Endothelial cell of umbilical vein (primary cell): ENCODE data around the gene KRTAP10-9. TPM values are rescaled to one million over a fixed set of nuclear protein-coding genes. Genes with fewer than 3 reads are reported as not detected.

ENCODE experiments used
- BruUV-seq: library from RNA; stranded (reverse); fragments of 400-500 nt; replicated peaks from 2 replicates; lab custom pipeline; 2021; lab: Mats Ljungman, UMichigan
- CTCF ChIA-PET: fragments of 300-600, 350-600 bp; sonication (Branson Sonifier 250); formaldehyde crosslinking; loops from one replicate; lab custom pipeline; 2021; ENCODE audit warnings: antibody characterized with exemption, inconsistent platforms; lab: Charles Lee
- POLR2A ChIA-PET: fragments of 300-600, 350-600 bp; sonication (Branson Sonifier 250); formaldehyde crosslinking; loops from one replicate; lab custom pipeline; 2021; ENCODE audit warnings: antibody characterized with exemption, inconsistent platforms; lab: Charles Lee
- DNase-seq: peaks from one replicate; pipeline ENCODE4 v3.0.0-alpha.2; 2011; ENCODE audit warnings: low read depth, low spot score
- FAIRE-seq: peaks from 2 replicates; lab custom pipeline; 2011; peaks lifted over from hg19 to GRCh38; lab: Jason Lieb, UNC
- H2AFZ ChIP-seq: 2 replicates; pipeline ENCODE4 v1.6.0; 2012; ENCODE audit warnings: low read depth, low read length, control low read depth, inconsistent platforms
- H3K27ac ChIP-seq: 2 replicates; pipeline ENCODE4 v1.5.1; 2011; ENCODE audit warnings: low read depth, mild to moderate bottlenecking, control low read depth, low read length, moderate library complexity; ENCODE audit not compliant: insufficient read depth
- H3K27me3 ChIP-seq, 2 experiments: 2 replicates each; pipeline versions ENCODE4 v1.6.0 to v1.6.1; 2011; ENCODE audit warnings: low read length in 2 of 2, mixed read lengths in 1 of 2; ENCODE audit not compliant: control insufficient read depth in 2 of 2, insufficient read depth in 2 of 2
- H3K36me3 ChIP-seq, 2 experiments: 2 replicates in 1 of 2; 3 replicates in 1 of 2; pipeline ENCODE4 v1.5.1; 2011; ENCODE audit warnings: low read length in 2 of 2, mild to moderate bottlenecking in 1 of 2, moderate library complexity in 1 of 2; ENCODE audit not compliant: control insufficient read depth in 2 of 2, insufficient read depth in 2 of 2; ENCODE audit errors: extremely low read depth in 1 of 2
- H3K4me1 ChIP-seq: 3 replicates; pipeline ENCODE4 v1.5.1; 2011; ENCODE audit warnings: mild to moderate bottlenecking, low read length; ENCODE audit not compliant: control insufficient read depth, insufficient read depth; ENCODE audit errors: extremely low read depth
- H3K4me2 ChIP-seq: 2 replicates; pipeline ENCODE4 v1.6.1; 2011; ENCODE audit warnings: low read length, control low read depth, mixed read lengths; ENCODE audit not compliant: insufficient read depth
- H3K4me3 ChIP-seq, 3 experiments: fragments of 200-600 bp in 1 of 3; sonication (generic), shearing (Covaris generic) in 1 of 3; replicated peaks in 1 of 3; 2 replicates each; pipeline ENCODE4 v1.5.1; 2011 to 2016; ENCODE audit warnings: control low read depth in 3 of 3, low read length in 3 of 3, mild to moderate bottlenecking in 2 of 3, inconsistent platforms in 1 of 3, low read depth in 1 of 3, moderate library complexity in 1 of 3; ENCODE audit not compliant: insufficient read depth in 1 of 3
- H3K79me2 ChIP-seq: 2 replicates; pipeline ENCODE4 v1.6.0; 2012; ENCODE audit warnings: low read length, inconsistent platforms; ENCODE audit not compliant: control insufficient read depth, insufficient read depth
- H3K9ac ChIP-seq: replicated peaks from 2 replicates; pipeline ENCODE3; 2011; ENCODE audit warnings: low read length, control low read depth; ENCODE audit not compliant: insufficient read depth; ENCODE audit errors: extremely low read depth
- H3K9me1 ChIP-seq: replicated peaks from 3 replicates; pipeline ENCODE4 v1.6.0; 2011; ENCODE audit warnings: mild to moderate bottlenecking, low read length; ENCODE audit not compliant: control insufficient read depth, insufficient read depth; ENCODE audit errors: extremely low read depth
- H3K9me3 ChIP-seq: replicated peaks from 2 replicates; pipeline ENCODE4 v1.5.1; 2012; ENCODE audit warnings: low read length, inconsistent platforms; ENCODE audit not compliant: control insufficient read depth, insufficient read depth
- H4K20me1 ChIP-seq: replicated peaks from 2 replicates; pipeline ENCODE3; 2011; ENCODE audit warnings: mild to moderate bottlenecking, low read length; ENCODE audit not compliant: control insufficient read depth, insufficient read depth; ENCODE audit errors: extremely low read depth
- CTCF ChIP-seq, 2 donors: IDR thresholded peaks; 1 replicate in 1 of 2; 2 replicates in 1 of 2; pipeline ENCODE4 v1.5.1; 2011; ENCODE audit warnings: low read length in 2 of 2, mild to moderate bottlenecking in 2 of 2, moderate library complexity in 2 of 2, control low read depth in 1 of 2, inconsistent platforms in 1 of 2, low read depth in 1 of 2; ENCODE audit not compliant: insufficient read depth in 1 of 2; ENCODE audit errors: extremely low read depth in 1 of 2
- EZH2 ChIP-seq: IDR thresholded peaks from 2 replicates; pipeline ENCODE4 v1.6.1; 2012; ENCODE audit warnings: borderline replicate concordance, low read depth, mild to moderate bottlenecking, moderate library complexity, low read length, inconsistent platforms; ENCODE audit not compliant: severe bottlenecking
- FOS ChIP-seq: IDR thresholded peaks from 2 replicates; pipeline ENCODE4 v1.6.1; 2011; ENCODE audit warnings: mild to moderate bottlenecking, low read length, moderate library complexity, borderline replicate concordance; ENCODE audit not compliant: insufficient read depth
- GATA2 ChIP-seq: IDR thresholded peaks from 2 replicates; pipeline ENCODE4 v1.7.0; 2011; ENCODE audit warnings: low read depth, mild to moderate bottlenecking, moderate library complexity, mixed read lengths, low read length; ENCODE audit not compliant: insufficient read length, insufficient read depth
- JUN ChIP-seq: IDR thresholded peaks from 2 replicates; pipeline ENCODE4 v1.6.1; 2011; ENCODE audit warnings: borderline replicate concordance, low read depth; ENCODE audit not compliant: insufficient read length, insufficient read depth
- MYC ChIP-seq: IDR thresholded peaks from one replicate; pipeline ENCODE4 v1.6.1; 2011; ENCODE audit warnings: mild to moderate bottlenecking, low read depth, low read length
- POLR2A ChIP-seq: IDR thresholded peaks from 2 replicates; pipeline ENCODE4 v1.6.1; 2012; ENCODE audit warnings: low read depth, mild to moderate bottlenecking, control low read depth, low read length
- POLR2AphosphoS5 ChIP-seq: IDR thresholded peaks from 2 replicates; pipeline ENCODE4 v1.6.1; 2012; ENCODE audit warnings: low read depth, mild to moderate bottlenecking, control low read depth, low read length, moderate library complexity; ENCODE audit not compliant: insufficient read depth
- dilution Hi-C: fragments of 300-500 bp; cut with MboI; formaldehyde crosslinking; loops from one replicate; pipeline ENCODE4 v1.15.0; 2019; ENCODE audit warnings: low sequenced_read_pairs; ENCODE audit not compliant: extremely low pct_ligation_motif_present
- intact Hi-C: fragments of 100-400 bp; cut with micrococcal nuclease; formaldehyde crosslinking; loops from one replicate; pipeline ENCODE4 v1.10.0; 2022
- polyA plus RNA-seq, 4 experiments: library from polyadenylated mRNA; depleted of rRNA in 3 of 4; stranded (reverse) in 3 of 4; unstranded in 1 of 4; fragments of >200 nt; gene quantifications; 2 replicates each; pipeline versions ENCODE4 v1.2.1 to v1.2.3, GENCODE V29; 2011 to 2012; ENCODE audit warnings: missing spikeins in 1 of 4
- total RNA-seq: library from RNA; stranded (reverse); gene quantifications from 2 replicates; pipeline ENCODE4 v1.2.3, GENCODE V29; 2021
- TF ChIP-seq, protein P1 (sequence below): IDR thresholded peaks from 2 replicates; pipeline ENCODE4 v1.6.1; 2011; ENCODE audit not compliant: insufficient read depth, insufficient read length

The KRTAP10-9 gene
- total and polyA plus RNA-seq, 2 donors (not counting 3 experiments of a cell fraction or from before 2014, with no cell fraction given): not detected

DNA sequence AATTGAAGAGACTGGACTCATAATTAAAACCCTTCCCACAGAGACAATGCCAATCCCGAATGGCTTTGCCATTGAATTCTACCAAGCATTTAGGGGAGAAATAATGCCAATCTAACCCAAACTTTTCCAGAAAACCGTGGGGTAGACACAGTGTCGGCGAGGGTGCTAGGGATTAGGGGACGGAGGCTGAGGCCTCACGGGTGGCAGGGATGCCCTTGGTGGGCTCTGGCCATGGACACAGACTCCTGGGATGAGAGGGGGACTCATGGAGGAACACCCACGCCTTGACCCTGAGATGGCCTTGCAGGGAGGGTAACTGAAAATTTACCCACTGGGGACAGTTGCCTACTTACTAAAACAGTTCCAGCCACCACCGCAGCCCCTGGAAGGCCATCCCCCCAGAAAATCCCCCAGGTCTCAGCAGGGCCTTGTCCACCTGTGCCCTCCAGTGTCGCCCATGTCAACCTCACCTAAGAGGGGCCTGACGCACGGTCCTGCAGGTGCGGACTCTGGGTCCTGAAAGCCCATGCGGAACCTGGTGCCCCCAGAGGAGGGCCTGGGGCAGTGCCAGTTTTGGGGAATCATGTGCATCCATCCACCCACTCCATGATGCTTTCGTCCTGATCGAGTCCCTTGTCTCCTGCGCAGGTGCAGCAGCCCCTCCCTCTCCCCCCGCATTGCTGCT lies 48.4 kb upstream of the KRTAP10-9 start:
- FAIRE-seq (no peak), DNase-seq (no peak)
- no TSS peak for BruUV-seq
- no peak overlapping the region for H3K4me3 ChIP-seq
- dilution Hi-C loops (no loop called here), intact Hi-C loops (no loop called here)
- H3K9me3 ChIP-seq: no peaks in the 10 kb centered on the region
- H2AFZ ChIP-seq: no peak overlapping the region
- CTCF ChIA-PET: no interaction called here
- no peak overlapping the region for H3K27ac ChIP-seq
- H3K36me3 ChIP-seq: no peaks in the 10 kb centered on the region
- H3K79me2 ChIP-seq: no peaks in the 10 kb centered on the region
- H4K20me1 ChIP-seq: no peaks in the 10 kb centered on the region
- no peaks in the 10 kb centered on the region for H3K4me1 ChIP-seq
- POLR2A ChIA-PET: no interaction called here
- H3K9me1 ChIP-seq: no peaks in the 10 kb centered on the region
- no peaks in the 10 kb centered on the region for H3K27me3 ChIP-seq
- H3K4me2 ChIP-seq: no peak overlapping the region
- no peak overlapping the region for H3K9ac ChIP-seq
- TF ChIP-seq, protein P1, sequence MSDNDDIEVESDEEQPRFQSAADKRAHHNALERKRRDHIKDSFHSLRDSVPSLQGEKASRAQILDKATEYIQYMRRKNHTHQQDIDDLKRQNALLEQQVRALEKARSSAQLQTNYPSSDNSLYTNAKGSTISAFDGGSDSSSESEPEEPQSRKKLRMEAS: no peak

DNA sequence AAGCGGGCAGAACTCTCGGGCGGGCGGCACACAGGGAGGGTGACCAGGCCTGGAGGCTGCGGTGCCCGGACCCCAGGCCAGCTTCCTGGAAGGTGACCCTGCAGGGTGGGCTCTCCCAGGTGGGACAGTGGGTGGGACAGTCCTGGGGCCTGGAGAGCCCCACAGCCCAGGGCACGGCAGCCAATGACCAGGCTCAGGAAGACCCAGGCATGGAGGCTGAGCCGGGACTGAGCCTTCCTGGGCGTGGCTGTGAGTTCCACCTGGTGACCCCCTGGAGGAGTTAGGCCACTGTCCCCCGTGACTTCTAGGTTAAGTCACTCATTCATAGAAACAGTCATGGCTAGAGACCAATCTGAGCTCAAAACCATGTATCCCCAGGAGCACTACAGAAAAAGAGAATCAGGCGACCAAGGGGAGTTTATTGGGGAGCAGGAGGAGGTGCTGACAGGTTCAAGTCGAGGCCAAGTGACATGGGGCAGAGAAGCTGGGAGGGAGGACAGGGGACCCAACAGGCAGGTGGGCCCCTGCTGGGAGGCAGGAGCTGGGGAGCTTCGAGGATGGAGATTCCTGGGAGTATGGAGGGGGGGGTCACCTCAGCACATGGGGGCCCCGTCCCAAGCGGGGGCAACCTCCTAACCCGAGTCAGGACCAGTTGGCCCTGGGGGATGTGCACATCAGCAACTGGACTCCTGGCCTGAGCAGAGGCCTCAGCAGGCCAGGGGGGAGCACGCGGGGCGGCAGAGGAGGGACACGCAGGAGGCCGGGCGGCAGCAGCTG lies 47.6 kb upstream of the KRTAP10-9 start:
- Histone ChIP-seq H3K27me3 (peaks cover 0 to 3% of the 10 kb centered on the region in 2 experiments), H3K4me2 (no peak overlapping the region), H3K79me2 (no peaks in the 10 kb centered on the region), H3K4me3 (no peak overlapping the region), H3K4me1 (no peaks in the 10 kb centered on the region), H3K27ac (no peak overlapping the region), H3K9me3 (no peaks in the 10 kb centered on the region), H3K36me3 (no peaks in the 10 kb centered on the region), H3K9ac (no peak overlapping the region), H2AFZ (no peak overlapping the region), H3K9me1 (no peaks in the 10 kb centered on the region), H4K20me1 (no peaks in the 10 kb centered on the region)
- DNase-seq (no peak), FAIRE-seq (no peak)
- ChIA-PET CTCF (no interaction called here), POLR2A (no interaction called here)
- no peak for TF ChIP-seq EZH2
- no peak for TF ChIP-seq POLR2A
- TF ChIP-seq POLR2AphosphoS5: no peak
- no peak for TF ChIP-seq CTCF (IDR thresholded peaks at IDR 0.05; ENCODE audit: extremely low read depth in 1 of 2, insufficient read depth in 1 of 2, low read depth in 1 of 2, low read length in 2 of 2)
- no peak for TF ChIP-seq JUN
- TF ChIP-seq MYC: no peak
- TF ChIP-seq, protein P1: no peak
- TF ChIP-seq GATA2: no peak
- TF ChIP-seq FOS: no peak
- no TSS peak for BruUV-seq
- dilution Hi-C loops (no loop called here), intact Hi-C loops (no loop called here)
